K562 (cell line): ENCODE measurements around the gene PTPN20.
"Not testable (repeated sequence)": the region's sequence is repeated elsewhere in the genome, so short reads cannot be mapped to it uniquely, and the experiment has no call there.

Experiments used
- ARID2 ChIP-seq: fragments of 450-650 bp; IDR thresholded peaks from 2 replicates; pipeline ENCODE4 v1.6.1; 2017; ENCODE audit warnings: antibody characterized with exemption, mild to moderate bottlenecking
- BRF1 ChIP-seq: IDR thresholded peaks from 3 replicates; pipeline ENCODE4 v1.6.1; 2011; ENCODE audit warnings: borderline replicate concordance, mild to moderate bottlenecking; ENCODE audit not compliant: insufficient read length; ENCODE audit errors: extremely low read depth
- CTCF ChIP-seq, 3 experiments: IDR thresholded peaks in 2 of 3; conservative IDR thresholded peaks in 1 of 3; 2 replicates each; pipeline ENCODE4 v1.5.1; 2011 to 2012; ENCODE audit warnings: low read length in 3 of 3, mild to moderate bottlenecking in 3 of 3, control low read depth in 2 of 3, improper control_type of control experiment in 1 of 3, inconsistent platforms in 1 of 3, low read depth in 1 of 3, mixed read lengths in 1 of 3, moderate library complexity in 1 of 3; ENCODE audit not compliant: insufficient read depth in 2 of 3
- HDAC6 ChIP-seq: IDR thresholded peaks from 2 replicates; pipeline ENCODE4 v1.6.1; 2012; ENCODE audit warnings: low read depth, mild to moderate bottlenecking, control low read depth, inconsistent platforms, low read length, moderate library complexity
- ZNF121 ChIP-seq: sonication (generic); formaldehyde crosslinking; conservative IDR thresholded peaks from 2 replicates; pipeline ENCODE4 v1.8.0; 2022; ENCODE audit warnings: missing genetic modification reagents

GRCh38 chr10:46871583-46871982, 39.6 kb upstream of the PTPN20 start:
- TF ChIP-seq HDAC6; ZNF121 (CRISPR knock-in tag); ARID2; BRF1; CTCF (IDR thresholded peaks at IDR 0.05 in 2 of 3, conservative IDR thresholded peaks at IDR 0.05 in 1 of 3; ENCODE audit: insufficient read depth in 2 of 3, low read depth in 1 of 3, low read length in 3 of 3): not testable (repeated sequence)
